ENCODE data around the gene KLK12.

DNA sequence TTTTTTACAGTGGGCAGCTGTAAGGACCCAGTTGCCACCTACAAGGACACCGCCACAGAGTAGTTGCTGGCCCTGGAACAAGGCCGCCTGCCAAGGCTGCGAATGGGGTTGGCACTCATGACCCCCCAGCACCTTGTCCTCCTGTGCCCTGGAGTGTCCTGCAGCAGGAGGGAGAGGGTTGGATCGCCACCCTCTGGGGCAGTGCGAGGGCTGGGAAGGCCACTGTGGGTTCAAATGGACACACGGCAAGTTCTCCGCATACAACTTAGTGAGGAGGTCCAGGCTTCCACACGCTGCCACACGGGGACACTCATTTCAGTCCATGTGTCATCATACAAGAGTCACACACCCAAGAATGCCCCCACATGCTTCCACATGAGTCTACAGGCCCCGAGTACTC lies 34.4 kb downstream of the KLK12 start:
- TF ChIP-seq ZNF274 (IDR thresholded peaks at IDR 0.05; ENCODE audit: low read depth, low read length) (no peak), SUZ12 (IDR thresholded peaks at IDR 0.05; ENCODE audit: extremely low read depth, insufficient read depth, insufficient read length) (no peak)

Measured in NT2/D1 (cell line).